Measurements from ENCODE around the gene SHMT1.
"Not testable (repeated sequence)": the region's sequence is repeated elsewhere in the genome, so short reads cannot be mapped to it uniquely, and the experiment has no call there.

The SHMT1 gene

GRCh38 chr17:18363101-18364049 is at the start of gene SHMT1:
Gene SHMT1, minus strand, starts transcription at chr17:18363550. Its CDS starts 7,569 bp downstream, at chr17:18355981.
- DNase-seq: peak; percentile 84

- not testable (repeated sequence) for DNase-seq
Measured at GRCh38 chr17:18412001-18412538, 48.7 kb upstream of the SHMT1 start.

GRCh38 chr17:18411377-18411864 is 48.1 kb upstream of the SHMT1 start:
- peak; percentile 57 for DNase-seq

- peak; percentile 10 for DNase-seq
Measured at GRCh38 chr17:18410736-18411135, 47.4 kb upstream of the SHMT1 start.

- peak; percentile 13 for DNase-seq
Measured at GRCh38 chr17:18409321-18409720, 46.0 kb upstream of the SHMT1 start.

- DNase-seq: not testable (repeated sequence)
Measured at GRCh38 chr17:18408906-18409305, 45.6 kb upstream of the SHMT1 start.

- not testable (repeated sequence) for DNase-seq
Measured at GRCh38 chr17:18403604-18404003, 40.3 kb upstream of the SHMT1 start.

- DNase-seq: not testable (repeated sequence)
Measured at GRCh38 chr17:18403166-18403565, 39.8 kb upstream of the SHMT1 start.

GRCh38 chr17:18401872-18402590 is 38.7 kb upstream of the SHMT1 start:
- not testable (repeated sequence) for DNase-seq

- not testable (repeated sequence) for DNase-seq
Measured at GRCh38 chr17:18388728-18389127, 25.4 kb upstream of the SHMT1 start.

GRCh38 chr17:18388266-18388665 is 24.9 kb upstream of the SHMT1 start:
- not testable (repeated sequence) for DNase-seq

GRCh38 chr17:18387583-18387982 is 24.2 kb upstream of the SHMT1 start:
- not testable (repeated sequence) for DNase-seq

- DNase-seq: not testable (repeated sequence)
Measured at GRCh38 chr17:18384271-18384670, 20.9 kb upstream of the SHMT1 start.

- not testable (repeated sequence) for DNase-seq
Measured at GRCh38 chr17:18383079-18383481, 19.7 kb upstream of the SHMT1 start.

GRCh38 chr17:18382441-18383078 is 19.2 kb upstream of the SHMT1 start:
- no peak for DNase-seq

GRCh38 chr17:18381953-18382245 is 18.5 kb upstream of the SHMT1 start:
- DNase-seq: no peak

GRCh38 chr17:18381158-18381952 is 18.0 kb upstream of the SHMT1 start:
- DNase-seq: no peak

- DNase-seq: no peak
Measured at GRCh38 chr17:18380471-18381157, 17.3 kb upstream of the SHMT1 start.

GRCh38 chr17:18379246-18380146 is 16.1 kb upstream of the SHMT1 start:
- no peak for DNase-seq

- DNase-seq: not testable (repeated sequence)
Measured at GRCh38 chr17:18378614-18379013, 15.3 kb upstream of the SHMT1 start.

GRCh38 chr17:18378205-18378505 is 14.8 kb upstream of the SHMT1 start:
- DNase-seq: no peak
